CD4-positive, alpha-beta T cell treated with Interferon gamma for 1 hour (primary cell): Measurements from ENCODE around the gene CRIP3.
"Not testable (repeated sequence)": the region's sequence is repeated elsewhere in the genome, so short reads cannot be mapped to it uniquely, and the experiment has no call there.

ENCODE experiments used
- DNase-seq: peaks from one replicate; pipeline ENCODE4 v3.0.0-alpha.2; 2020

The CRIP3 gene

DNA sequence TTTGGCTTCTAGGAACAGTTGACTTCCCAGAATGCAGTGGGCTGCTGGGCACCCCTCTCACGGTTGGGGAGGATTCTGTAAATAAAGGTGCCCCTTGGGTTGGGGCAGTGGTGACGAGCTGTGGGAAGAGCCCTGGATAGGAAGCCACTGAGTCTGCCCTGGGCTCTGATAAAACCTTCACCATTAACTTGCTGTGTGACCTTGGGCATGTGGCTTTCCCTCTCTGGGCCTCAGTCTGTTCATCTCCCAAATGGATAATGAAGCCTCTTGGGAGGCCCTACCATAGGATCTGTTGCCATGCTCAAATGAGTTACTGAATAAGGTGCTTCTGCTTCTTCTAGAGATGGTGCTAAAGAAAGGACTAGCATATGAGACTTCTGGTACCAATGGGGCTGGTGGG is 3.7 kb downstream of the CRIP3 start:
- DNase-seq = no peak

DNA sequence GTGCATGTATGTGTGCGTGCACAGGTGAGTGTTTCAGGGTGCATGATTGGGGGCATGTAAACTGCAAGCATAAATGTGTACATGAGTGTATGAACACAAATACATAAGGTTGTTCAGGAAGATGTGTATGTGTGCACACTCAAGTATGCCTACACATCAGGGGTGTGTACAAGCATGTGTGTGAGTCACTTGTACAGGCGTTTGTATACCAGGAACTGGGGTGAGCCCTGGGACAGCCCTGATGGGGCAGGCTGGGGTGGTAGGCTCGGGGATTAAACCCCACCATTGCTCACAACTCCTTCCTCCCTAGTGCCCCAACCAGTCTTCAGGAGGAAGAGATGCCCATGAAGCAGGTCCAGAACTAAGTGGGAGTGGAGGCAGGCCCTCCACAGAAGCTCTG is 4.3 kb downstream of the CRIP3 start:
- DNase-seq = no peak

DNA sequence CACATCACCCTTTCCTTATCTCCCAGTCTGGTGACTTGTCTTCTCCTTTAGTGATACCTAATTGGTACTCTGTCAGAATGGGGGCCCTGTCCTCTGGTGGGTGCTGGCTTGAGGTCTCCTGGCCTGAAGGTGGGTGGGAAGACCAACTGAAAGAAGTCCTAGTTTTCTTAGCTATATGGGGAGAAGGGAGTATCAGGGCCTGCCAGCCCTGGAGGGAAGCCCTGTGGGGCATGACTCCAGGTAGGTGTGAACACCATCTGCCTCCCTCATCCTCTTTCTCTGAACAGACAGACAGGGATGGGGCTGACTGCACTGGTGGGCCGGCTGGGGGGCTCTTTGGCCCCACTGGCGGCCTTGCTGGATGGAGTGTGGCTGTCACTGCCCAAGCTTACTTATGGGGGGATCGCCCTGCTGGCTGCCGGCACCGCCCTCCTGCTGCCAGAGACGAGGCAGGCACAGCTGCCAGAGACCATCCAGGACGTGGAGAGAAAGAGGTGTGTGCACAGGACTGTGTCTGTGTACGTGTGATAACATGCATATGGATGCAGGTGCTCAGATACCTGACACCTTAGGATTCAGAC is 4.8 kb downstream of the CRIP3 start:
- DNase-seq = no peak

DNA sequence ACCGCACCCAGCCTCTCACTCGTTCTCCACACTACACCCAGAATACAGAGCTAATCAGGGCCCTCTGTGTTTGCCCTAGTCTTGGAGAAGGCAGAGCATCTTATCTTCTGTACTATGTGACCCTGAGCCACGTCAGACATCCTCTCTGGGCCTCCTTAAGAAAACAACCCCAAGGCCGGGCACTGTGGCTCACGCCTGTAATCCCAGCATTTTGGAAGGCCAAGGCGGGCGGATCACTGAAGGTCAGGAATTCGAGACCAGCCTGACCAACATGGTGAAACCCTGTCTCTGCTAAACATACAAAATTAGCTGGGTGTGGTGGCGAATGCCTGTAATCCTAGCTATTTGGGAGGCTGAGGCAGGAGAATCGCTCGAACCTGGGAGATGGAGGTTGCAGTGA is 5.6 kb downstream of the CRIP3 start:
- DNase-seq = not testable (repeated sequence)

DNA sequence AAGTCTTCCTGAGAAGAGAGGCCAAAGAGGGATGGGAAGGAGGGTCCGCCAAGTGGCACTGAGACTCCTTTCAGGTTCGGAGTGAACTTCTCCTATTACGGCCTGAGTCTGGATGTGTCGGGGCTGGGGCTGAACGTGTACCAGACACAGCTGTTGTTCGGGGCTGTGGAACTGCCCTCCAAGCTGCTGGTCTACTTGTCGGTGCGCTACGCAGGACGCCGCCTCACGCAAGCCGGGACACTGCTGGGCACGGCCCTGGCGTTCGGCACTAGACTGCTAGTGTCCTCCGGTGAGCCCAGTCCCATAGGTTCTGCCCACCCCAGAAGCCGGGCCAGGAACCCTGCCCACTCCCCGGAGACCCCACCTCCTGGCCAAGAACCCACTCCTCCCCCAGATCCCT is 6.5 kb downstream of the CRIP3 start:
- no peak for DNase-seq

DNA sequence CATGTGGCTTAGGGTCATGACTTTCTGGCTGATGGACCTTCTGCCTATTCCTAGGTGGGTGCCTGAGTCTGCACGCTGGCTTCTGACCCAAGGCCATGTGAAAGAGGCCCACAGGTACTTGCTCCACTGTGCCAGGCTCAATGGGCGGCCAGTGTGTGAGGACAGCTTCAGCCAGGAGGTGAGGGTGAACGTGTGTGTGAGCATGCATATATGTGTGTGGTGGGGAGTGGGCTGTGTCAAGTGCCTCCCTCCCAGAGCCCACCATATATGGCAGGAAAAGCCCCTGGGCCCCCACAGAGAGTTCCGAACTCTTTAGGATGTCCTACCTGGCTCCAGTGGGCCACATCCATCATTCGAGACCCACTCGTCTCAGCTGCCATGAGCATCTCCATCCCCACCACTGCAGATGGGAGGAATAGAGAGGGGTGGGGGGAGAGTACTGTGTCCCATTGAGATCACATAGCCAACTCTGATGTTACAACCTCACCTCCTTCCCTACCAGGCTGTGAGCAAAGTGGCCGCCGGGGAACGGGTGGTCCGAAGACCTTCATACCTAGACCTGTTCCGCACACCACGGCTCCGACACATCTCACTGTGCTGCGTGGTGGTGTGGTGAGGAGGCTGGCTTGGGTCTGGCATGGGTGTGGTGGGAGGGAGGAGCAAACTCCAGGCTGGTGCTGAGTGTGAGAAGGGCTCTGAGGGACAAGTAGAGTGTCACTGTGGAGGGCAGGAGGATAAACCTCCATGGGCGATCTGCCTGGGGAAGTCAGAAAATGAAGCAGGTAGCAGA is 7.3 kb downstream of the CRIP3 start:
- DNase-seq = no peak

DNA sequence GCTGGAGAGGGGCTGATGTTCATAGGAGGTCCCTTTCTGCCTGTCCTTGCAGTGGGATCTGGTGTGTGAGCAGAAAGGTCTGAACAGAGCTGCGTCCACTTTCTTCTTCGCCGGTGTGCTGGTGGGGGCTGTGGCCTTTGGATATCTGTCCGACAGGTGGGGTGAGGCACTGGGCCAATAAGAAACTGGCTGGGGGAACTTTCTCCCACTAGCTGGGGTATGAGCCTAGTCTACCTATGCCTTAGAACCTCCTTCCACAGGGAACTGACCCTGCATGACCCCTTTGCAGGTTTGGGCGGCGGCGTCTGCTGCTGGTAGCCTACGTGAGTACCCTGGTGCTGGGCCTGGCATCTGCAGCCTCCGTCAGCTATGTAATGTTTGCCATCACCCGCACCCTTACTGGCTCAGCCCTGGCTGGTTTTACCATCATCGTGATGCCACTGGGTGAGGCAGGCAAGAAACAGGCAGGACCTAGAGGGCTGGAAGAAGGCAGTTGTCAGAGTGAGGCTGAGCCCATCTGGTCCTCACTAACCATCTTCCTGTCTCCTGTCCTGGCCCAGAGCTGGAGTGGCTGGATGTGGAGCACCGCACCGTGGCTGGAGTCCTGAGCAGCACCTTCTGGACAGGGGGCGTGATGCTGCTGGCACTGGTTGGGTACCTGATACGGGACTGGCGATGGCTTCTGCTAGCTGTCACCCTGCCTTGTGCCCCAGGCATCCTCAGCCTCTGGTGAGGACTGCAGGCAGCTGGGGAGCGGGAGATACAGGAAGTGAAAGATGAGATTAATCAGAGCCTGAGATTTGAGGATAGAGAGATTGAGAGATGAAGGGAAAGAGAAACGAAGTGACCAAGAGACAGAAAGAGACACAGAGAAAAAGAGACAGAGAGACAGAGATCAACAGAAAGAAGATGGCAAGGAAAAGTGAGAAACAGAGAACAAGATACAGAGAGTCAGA is 9.0 kb downstream of the CRIP3 start:
- DNase-seq = no peak

DNA sequence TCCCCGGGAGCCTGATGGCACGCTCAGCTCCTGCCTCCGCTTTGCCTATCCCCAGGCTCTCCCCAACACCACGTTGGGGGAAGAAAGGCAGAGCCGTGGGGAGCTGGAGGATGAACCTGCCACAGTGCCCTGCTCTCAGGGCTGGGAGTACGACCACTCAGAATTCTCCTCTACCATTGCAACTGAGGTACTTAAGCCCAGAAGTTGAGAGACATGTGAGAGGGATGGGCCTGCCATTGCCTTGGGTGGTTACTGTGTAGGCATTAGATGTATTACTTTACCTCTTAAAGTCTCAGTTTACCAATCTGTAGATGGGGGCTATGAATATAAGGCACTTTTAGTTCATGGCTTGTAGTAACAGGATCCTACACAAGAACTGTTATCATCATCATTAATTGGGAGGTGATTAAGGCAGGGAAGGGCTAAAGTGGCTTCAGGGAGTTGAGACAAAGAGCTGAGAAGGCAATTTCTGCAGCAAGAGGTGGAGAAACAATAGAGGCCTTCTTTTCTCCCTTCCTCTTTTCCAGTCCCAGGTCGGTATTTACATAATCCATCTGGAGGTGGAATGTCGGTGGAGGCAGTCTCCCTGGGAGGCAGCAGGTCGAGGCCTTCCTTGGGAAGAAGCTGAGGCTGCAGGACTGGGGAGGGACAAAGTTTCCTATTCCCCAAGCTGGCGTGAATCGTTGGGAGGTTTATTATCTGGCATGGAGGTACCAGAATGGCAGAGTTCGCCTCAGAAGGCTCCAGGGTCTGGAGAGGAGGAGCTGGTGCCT is 9.9 kb downstream of the CRIP3 start:
- no peak for DNase-seq

DNA sequence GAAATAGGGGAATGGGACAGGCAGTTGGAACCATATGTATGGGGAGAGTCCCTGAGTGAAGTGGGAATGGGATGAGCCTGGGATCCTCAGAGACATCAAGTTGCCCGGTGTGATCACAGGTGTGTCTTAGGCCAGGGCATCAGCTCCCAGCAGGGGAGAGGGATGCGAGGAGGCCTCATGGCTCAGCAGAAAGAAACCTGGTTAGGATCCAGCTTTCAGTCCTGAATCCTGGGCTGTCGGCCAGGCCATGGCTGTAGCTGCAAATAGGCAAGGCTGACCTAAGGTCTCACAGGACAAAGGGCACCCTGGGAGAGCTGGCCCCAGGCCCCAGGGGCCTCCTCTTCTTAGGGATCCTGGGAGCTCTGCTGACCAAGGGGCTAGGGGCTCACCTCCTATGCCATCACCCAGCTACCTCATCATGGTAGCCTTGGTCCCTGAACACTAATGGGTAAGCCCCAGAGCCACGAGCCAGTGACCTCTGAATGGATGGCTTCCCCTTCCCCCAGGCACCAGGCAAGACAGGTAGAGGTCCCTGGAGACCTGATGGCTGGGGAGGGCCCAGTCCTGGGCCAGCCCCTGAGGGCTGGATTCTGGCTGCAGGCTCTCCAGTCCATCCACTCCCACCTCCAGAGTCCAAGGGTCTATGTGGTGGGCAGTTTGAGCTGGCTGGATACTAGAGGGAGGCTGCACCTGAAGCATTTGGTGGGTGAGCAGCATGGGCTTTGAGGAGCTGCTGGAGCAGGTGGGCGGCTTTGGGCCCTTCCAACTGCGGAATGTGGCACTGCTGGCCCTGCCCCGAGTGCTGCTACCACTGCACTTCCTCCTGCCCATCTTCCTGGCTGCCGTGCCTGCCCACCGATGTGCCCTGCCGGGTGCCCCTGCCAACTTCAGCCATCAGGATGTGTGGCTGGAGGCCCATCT is 10.7 kb downstream of the CRIP3 start, which contains the start of gene SLC22A7:
Gene SLC22A7, plus strand, starts transcription at position 617 of the 921 bp plus-strand sequence. Its CDS starts 99 bp downstream, at position 716.
- no peak for DNase-seq

DNA sequence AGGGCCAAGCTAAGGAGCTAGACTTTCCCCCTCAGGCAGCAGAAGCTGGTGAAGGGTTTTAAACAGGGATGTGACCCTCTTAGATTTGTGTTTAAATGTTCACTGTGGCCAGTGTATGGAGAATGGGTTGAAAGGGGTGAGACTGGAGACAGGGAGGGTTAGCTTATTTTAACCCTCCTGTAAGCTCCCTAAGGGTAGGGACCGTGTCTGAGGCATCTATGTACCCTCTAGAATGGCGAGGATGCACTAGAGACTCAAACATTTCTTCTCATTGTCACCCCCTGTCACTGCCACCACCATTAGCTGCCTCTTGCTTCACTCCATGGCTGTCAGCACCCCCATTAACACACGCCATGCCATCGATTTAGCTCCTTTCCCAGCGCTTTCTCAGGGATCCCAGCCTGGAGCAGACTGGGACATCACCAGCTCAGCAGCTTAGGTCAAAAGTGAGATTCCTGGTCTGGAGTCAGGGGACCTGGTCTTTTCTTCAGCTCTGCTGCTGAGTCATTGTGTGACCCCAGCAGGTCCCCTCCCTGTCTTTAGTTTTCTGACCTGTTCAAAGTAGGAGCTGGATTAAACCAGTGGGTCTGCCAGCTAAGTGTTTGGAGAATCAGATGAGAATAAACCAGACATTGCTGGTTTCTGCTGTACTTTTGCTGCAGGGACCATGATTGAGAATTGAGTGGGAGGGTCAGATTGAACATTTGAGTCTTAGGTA is 11.7 kb downstream of the CRIP3 start:
- DNase-seq = no peak

DNA sequence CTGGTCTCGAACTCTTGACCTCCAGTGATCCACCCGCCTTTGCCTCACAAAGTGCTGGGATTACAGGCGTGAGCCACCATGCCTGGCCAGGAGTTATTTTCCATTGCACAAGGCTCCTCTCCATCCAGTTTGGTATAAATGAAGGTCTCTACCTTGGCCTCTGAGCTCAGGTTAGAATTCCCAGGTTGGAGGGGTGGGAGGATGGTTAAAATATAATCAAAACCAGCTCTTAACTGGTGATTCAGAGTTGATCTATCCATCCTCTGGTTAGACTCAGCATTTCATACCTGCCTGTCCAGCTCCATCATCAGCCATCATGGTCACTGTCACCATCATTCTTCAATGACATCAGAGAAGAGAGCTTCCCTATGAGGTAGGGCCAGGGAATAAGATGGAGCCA is 13.2 kb downstream of the CRIP3 start:
- DNase-seq = no peak

DNA sequence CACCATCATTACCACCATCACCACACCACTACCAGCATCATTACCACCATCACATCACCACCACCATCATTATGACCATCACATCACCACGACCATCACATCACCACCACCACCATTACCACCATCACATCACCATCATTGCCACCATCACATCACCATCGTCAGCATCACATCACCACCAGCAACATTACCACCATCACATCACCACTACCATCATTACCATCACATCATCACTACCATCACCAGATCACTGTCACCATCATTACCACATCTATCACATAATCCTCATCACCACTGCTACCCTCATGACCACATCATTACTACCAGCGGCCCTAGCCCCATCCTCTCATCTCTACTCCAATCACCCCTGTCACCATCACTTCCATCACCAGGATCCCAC is 14.1 kb downstream of the CRIP3 start:
- DNase-seq = no peak

DNA sequence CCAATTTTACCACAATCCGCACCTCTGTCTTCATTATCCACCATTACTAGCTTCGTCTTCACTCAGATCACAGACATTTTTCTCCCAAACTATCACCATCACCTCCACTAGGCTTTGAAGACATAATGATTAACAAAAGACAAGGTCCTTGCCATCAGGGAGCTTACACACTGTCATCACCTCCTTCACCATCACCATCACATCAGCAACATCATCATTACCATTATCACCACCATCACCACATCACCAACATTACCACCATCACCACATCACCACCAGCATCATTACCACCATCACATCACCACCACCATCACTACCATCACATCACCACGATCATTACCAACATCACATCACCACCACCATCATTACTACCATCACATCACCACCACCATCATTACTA is 14.9 kb downstream of the CRIP3 start:
- no peak for DNase-seq

DNA sequence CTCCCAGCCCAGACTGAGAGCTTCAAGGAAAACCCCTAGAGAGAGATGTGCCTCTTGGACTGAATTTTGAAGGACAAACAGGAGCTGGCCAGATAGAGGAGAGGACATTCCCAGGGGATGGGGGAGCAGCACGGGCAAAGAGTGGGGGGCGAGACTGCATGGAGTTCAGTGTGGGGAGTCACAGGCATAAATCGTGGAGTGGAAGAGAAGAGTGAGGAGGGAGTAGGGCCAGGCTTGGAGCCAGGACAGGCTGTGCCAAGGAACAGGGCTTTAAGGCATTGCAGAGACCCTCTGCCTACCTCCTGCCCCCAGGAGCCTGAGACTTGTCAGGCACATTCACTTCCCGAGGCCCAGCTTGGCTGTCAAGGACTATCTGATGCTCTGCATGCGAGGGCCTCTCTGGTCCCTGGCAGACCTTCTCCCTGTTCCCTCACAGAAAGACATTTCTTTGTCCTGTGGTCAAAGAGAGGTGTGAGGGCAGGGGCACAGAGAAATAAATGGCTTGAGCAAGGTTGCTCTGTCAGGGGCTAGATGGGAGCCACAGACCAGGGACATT is 15.8 kb downstream of the CRIP3 start:
- no peak for DNase-seq

DNA sequence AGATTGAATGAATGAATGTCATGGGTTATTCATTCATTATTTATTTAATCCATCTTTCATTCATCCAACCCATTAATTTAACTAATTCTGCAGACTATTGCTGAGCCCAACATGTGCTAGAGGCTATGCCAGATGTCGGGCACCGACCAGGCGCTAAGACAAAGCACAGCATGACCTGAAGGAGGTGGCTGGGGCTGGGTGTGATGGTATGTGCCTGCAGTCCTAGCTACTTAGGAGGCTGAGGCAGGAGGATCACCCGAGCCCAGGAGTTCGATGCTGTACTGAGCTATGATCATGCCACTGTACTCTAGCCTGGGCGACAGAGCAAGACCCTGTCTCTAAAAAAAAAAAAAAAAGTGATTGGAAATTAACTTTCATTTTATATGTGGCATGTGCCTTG is 16.3 kb downstream of the CRIP3 start:
- DNase-seq = no peak

DNA sequence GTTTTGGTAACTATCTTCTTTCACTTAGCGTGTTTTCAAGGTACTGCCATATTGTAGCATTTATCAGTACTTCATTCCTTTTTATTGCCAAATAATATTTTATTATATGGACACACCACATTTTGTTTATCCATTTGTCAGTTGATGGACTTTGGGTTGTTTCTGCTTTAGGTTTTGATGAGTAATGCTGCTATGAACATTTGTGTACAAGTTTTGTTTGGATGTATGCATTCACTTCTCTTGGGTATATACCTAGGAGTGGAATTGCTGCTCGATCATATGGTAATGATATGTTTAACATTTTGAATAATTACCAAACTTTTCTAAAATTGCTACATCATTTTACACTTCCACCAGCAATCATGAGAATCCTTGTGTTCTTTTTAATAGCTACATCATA is 16.9 kb downstream of the CRIP3 start:
- DNase-seq = no peak

DNA sequence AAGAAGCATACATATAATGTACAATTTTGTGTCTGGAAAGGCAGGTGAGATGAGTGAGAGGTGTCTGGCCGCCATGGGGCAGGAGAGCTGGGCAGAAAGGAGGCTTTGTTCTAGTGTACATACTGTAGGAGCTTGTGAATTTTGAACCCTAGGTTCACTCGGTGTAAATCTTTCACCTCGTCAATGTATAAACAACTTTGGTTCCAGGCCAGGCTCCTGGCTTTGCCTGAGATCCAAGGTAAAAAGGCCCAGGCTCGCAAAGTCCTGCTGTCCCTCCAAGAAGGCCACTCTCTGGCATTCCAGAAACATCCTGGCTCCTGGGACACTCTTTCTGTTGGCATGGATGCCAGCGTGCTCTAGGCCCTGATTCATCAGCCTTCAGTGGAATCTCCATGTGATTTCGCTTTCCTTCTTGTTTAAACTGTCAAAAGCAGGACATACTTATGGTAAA is 17.7 kb downstream of the CRIP3 start:
- no peak for DNase-seq

DNA sequence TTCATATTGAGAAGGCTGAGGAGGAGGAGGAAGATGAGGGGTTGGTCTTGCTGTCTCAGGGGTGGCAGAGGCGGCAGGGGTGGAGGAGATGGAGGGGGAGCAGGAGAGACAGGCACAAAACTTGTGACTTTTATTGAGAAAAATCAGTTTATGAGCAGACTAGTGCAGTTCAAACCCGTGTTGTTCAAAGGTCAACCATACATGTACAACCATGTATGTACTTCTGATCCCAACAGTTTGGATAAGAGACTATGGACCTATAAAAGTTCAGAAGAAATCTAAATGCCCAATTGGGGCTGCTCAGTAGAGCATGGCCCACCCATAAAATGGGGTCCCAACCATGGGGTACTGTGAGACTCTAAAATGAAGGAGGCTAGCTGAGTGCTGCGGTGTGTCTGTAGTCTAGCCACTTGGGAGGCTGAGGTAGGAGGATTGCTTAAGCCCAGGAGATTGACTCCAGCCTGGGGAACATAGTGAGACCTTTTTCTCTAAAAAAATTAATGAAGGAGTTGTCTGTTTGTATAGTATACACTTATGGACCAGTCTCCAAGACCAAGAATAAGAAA is 18.2 kb downstream of the CRIP3 start:
- DNase-seq = no peak

DNA sequence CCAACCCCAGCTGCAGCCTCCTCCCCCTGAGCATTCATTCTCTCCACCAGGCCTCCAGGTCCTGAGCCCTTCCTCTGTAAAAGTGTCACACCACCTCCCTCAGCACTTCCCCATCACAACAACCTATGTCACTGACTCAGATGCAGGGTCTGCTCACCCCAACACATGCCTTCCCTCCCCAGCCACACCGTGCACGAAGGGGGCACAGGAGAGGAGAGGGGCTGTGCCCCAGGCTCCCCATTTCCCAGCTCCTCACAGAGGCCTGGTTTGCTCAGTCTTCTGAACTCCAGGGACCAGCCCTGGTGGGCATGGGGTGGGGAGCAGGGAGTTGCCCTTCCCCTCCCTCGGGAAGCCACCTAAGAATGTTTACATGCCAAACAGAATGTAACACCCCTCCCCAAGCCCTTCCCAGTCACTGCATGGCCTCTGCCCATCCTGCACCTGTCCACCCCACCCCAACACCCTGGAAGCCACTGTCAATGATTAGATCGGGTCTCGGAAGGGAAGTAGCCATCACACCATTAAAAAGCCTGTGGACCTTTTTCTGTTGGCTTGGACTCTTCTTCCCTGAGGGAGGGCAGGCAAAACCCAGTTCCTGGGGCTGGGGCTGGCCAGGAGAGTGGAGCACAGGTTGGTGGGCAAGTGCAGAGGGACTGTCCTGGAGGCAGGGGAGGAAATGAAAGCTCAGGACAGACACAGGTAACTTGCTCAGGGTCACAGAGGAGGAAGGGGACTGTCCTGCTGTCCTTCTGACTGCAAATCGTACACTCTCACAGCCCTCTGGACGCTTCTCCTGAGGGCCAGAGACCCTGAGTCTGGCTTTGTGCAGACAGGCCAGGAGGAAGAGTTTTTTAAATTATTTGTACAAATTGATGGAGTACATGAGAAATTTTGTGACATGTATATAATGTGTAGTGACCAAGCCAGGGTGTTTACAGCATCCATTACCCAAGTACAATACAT is 20.6 kb downstream of the CRIP3 start:
- no peak for DNase-seq
